OCI-LY1 (cell line): Measurements from ENCODE around the gene ADGRG7.
A peak's percentile ranks its signal among the peaks of the same experiment; 100 is the strongest.

Experiments used
- H2AFZ ChIP-seq: fragments of 200-600 bp; sonication (generic), shearing (Covaris generic); 2 replicates; pipeline ENCODE4 v1.6.0; 2014; ENCODE audit warnings: antibody characterized with exemption, mild to moderate bottlenecking, low read length
- H3F3A ChIP-seq: fragments of 200-600 bp; sonication (generic), shearing (Covaris generic); 2 replicates; pipeline ENCODE4 v1.6.0; 2014; ENCODE audit warnings: mild to moderate bottlenecking, antibody characterized with exemption, low read length, moderate library complexity; ENCODE audit not compliant: insufficient read depth
- H3K27ac ChIP-seq: fragments of 200-600 bp; sonication (generic); 2 replicates; pipeline ENCODE4 v1.5.1; 2014; ENCODE audit warnings: low read length, mixed run types, mild to moderate bottlenecking, low read depth; ENCODE audit not compliant: poor library complexity, severe bottlenecking
- H3K27me3 ChIP-seq: fragments of 200-600 bp; sonication (generic); 2 replicates; pipeline ENCODE4 v1.6.0; 2014; ENCODE audit warnings: antibody characterized with exemption, mild to moderate bottlenecking, low read length, moderate library complexity; ENCODE audit not compliant: insufficient read depth
- H3K36me3 ChIP-seq: fragments of 200-600 bp; sonication (generic); 2 replicates; pipeline ENCODE4 v1.6.1; 2014; ENCODE audit warnings: mild to moderate bottlenecking, antibody characterized with exemption, low read length, moderate library complexity, mixed read lengths; ENCODE audit not compliant: insufficient read depth
- H3K4me1 ChIP-seq: fragments of 200-600 bp; sonication (generic); 2 replicates; pipeline ENCODE4 v1.5.1; 2014; ENCODE audit warnings: mild to moderate bottlenecking, low read length, moderate library complexity; ENCODE audit not compliant: insufficient read depth, severe bottlenecking
- H3K4me2 ChIP-seq: fragments of 200-600 bp; sonication (generic), shearing (Covaris generic); 2 replicates; pipeline ENCODE4 v1.6.1; 2014; ENCODE audit warnings: low read length
- H3K4me3 ChIP-seq: fragments of 200-600 bp; sonication (generic); 2 replicates; pipeline ENCODE4 v1.5.1; 2014; ENCODE audit warnings: low read length, low read depth, mild to moderate bottlenecking, mixed read lengths; ENCODE audit not compliant: poor library complexity, severe bottlenecking
- H3K79me2 ChIP-seq: fragments of 200-600 bp; shearing (Covaris generic); 2 replicates; pipeline ENCODE4 v1.6.1; 2016; ENCODE audit warnings: mixed run types, low read length, mixed read lengths; ENCODE audit not compliant: insufficient read depth
- H3K9ac ChIP-seq: fragments of 200-600 bp; sonication (generic), shearing (Covaris generic); 2 replicates; pipeline ENCODE4 v1.6.1; 2014; ENCODE audit warnings: mild to moderate bottlenecking, low read length, mixed read lengths
- H3K9me2 ChIP-seq: fragments of 200-600 bp; sonication (generic), shearing (Covaris generic); 2 replicates; pipeline ENCODE4 v1.6.1; 2014; ENCODE audit warnings: low read depth, mild to moderate bottlenecking, low read length, mixed read lengths
- H3K9me3 ChIP-seq: fragments of 200-600 bp; shearing (Covaris generic); 2 replicates; pipeline ENCODE4 v1.6.1; 2014; ENCODE audit warnings: low read length, mixed read lengths
- H4K20me1 ChIP-seq: fragments of 200-600 bp; sonication (generic), shearing (Covaris generic); 2 replicates; pipeline ENCODE4 v1.6.0; 2016; ENCODE audit warnings: mild to moderate bottlenecking, low read length; ENCODE audit not compliant: insufficient read depth
- CTCF ChIP-seq: fragments of 200-600 bp; sonication (generic), shearing (Covaris generic); IDR thresholded peaks from 2 replicates; pipeline ENCODE4 v1.5.1; 2017; ENCODE audit warnings: mild to moderate bottlenecking, antibody characterized with exemption, low read length, moderate library complexity, mixed read lengths
- EZH2 ChIP-seq: fragments of 200-600 bp; sonication (generic), shearing (Covaris generic); IDR thresholded peaks from 2 replicates; pipeline ENCODE4 v1.8.0; 2017; ENCODE audit warnings: borderline replicate concordance, mixed run types, mild to moderate bottlenecking, antibody characterized with exemption, low read length, moderate library complexity, mixed read lengths

ADGRG7 gene

DNA sequence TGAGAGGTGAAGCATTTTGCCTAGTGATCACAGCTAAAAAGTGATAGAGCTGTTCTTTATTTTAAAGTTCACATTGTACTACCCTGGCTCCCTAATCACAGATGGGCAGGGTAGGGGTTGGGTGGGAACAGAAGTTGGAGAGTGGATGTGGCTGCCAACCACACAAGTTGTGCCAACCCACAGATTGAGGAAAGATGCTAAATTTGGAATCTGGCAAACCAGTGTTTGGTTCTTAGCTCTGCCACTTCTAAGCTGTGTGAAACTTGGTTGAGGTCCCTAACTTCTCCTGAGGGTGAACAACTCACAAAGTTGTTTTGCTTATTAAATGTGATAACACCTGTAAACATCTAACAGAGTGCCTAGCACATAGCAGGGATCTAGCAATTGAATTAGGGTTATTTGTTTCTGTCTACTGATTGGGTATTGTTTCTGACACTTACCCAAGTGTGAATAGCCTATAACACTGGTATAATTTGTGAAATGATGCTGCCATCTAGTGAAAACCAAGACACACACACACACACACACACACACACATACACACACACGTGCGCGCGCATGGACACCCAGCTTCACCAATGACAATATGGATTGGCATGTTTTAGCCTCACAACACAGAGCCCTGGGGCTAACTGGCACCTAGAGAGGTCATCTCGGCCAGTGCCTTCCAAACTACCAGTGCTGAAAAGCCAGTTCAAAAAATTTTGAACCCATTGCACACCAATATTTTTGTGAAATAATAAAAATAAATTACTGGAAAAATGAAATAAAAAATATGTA, 25.3 kb downstream of the ADGRG7 start:
- peak; percentile 24; the same call in 1 of the 2 replicates for TF ChIP-seq CTCF
- TF ChIP-seq EZH2: no peak
- H2AFZ ChIP-seq: no peak overlapping the region
- H3K4me2 ChIP-seq: no peak overlapping the region
- H3K4me1 ChIP-seq: no peaks in the 10 kb centered on the region
- H3K9me3 ChIP-seq: no peaks in the 10 kb centered on the region
- no peak overlapping the region for H3K9ac ChIP-seq
- H3K36me3 ChIP-seq: no peaks in the 10 kb centered on the region
- H3K27me3 ChIP-seq: no peaks in the 10 kb centered on the region
- no peaks in the 10 kb centered on the region for H3F3A ChIP-seq
- H4K20me1 ChIP-seq: no peaks in the 10 kb centered on the region
- H3K27ac ChIP-seq: no peak overlapping the region
- no peak overlapping the region for H3K4me3 ChIP-seq
- no peaks in the 10 kb centered on the region for H3K9me2 ChIP-seq
- H3K79me2 ChIP-seq: no peaks in the 10 kb centered on the region

DNA sequence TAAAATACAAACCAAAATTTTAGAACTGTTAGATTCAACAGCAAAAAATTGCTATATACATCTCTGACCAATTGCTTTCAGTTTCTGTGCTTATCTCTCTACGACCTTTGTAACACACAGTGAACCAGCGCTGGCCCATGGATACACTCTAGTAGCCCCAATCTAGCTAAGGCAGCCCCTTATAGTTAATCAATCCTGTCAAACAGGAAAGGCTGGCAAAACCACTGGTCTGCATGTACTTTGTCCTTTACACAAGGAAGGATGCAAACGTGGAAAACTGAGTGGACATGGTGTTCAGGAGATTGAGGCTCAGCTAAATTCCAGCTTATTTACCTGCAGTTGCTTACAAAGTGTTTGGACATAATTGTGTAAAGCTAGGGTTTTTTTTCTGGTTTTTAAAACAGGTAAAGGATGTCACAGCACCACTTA, 25.9 kb downstream of the ADGRG7 start:
- no peaks in the 10 kb centered on the region for H3K9me3 ChIP-seq
- H3K4me3 ChIP-seq: no peak overlapping the region
- H3K27me3 ChIP-seq: no peaks in the 10 kb centered on the region
- H3F3A ChIP-seq: no peaks in the 10 kb centered on the region
- H4K20me1 ChIP-seq: no peaks in the 10 kb centered on the region
- no peaks in the 10 kb centered on the region for H3K79me2 ChIP-seq
- H3K36me3 ChIP-seq: no peaks in the 10 kb centered on the region
- H3K27ac ChIP-seq: no peak overlapping the region
- no peak overlapping the region for H3K9ac ChIP-seq
- no peak overlapping the region for H3K4me2 ChIP-seq
- no peak for TF ChIP-seq EZH2
- TF ChIP-seq CTCF: no peak
- H2AFZ ChIP-seq: no peak overlapping the region
- H3K9me2 ChIP-seq: no peaks in the 10 kb centered on the region
- no peaks in the 10 kb centered on the region for H3K4me1 ChIP-seq

- Histone ChIP-seq H3K36me3 (no peaks in the 10 kb centered on the region), H3K9me3 (no peaks in the 10 kb centered on the region), H3K27me3 (no peaks in the 10 kb centered on the region), H3K4me3 (no peak overlapping the region), H3K4me1 (no peaks in the 10 kb centered on the region), H3K9me2 (no peaks in the 10 kb centered on the region), H3K27ac (no peak overlapping the region), H4K20me1 (no peaks in the 10 kb centered on the region), H2AFZ (no peak overlapping the region), H3F3A (no peaks in the 10 kb centered on the region), H3K79me2 (no peaks in the 10 kb centered on the region), H3K4me2 (no peak overlapping the region), H3K9ac (no peak overlapping the region)
- TF ChIP-seq EZH2 (no peak), CTCF (no peak)
Measured at GRCh38 chr3:100637197-100637631, 27.8 kb downstream of the ADGRG7 start.
